Breast epithelium (tissue), 4 donors: Measurements from ENCODE around the gene ANKRD35. TPM values are rescaled to one million over a fixed set of nuclear protein-coding genes. Genes with fewer than 3 reads are reported as not detected.

Experiments used
- DNase-seq, 2 donors: peaks; one replicate each; pipeline ENCODE4 v3.0.0-alpha.2; 2019; ENCODE audit warnings: low spot score in 2 of 2
- H3K27ac ChIP-seq, 2 donors: fragments of 200-600 bp; sonication (generic) in 1 of 2; one replicate each; pipeline ENCODE4 v1.5.1; 2016 to 2019; ENCODE audit warnings: mild to moderate bottlenecking in 1 of 2
- H3K27me3 ChIP-seq, 2 donors: fragments of 200-600 bp; sonication (generic) in 1 of 2; one replicate each; pipeline versions ENCODE4 v1.5.1 to v1.6.0; 2017 to 2019; ENCODE audit warnings: control low read depth in 1 of 2, mild to moderate bottlenecking in 1 of 2
- H3K36me3 ChIP-seq: fragments of 200-600 bp; one replicate; pipeline ENCODE4 v1.5.1; 2019
- H3K4me1 ChIP-seq, 2 donors: fragments of 200-600 bp; sonication (generic); one replicate each; pipeline ENCODE4 v1.5.1; 2016 to 2019; ENCODE audit warnings: control low read depth in 1 of 2
- H3K4me3 ChIP-seq, 3 donors: fragments of 200-600 bp; sonication (generic); 1 replicate in 2 of 3; 2 replicates in 1 of 3; pipeline ENCODE4 v1.5.1; 2016 to 2019; ENCODE audit warnings: mild to moderate bottlenecking in 3 of 3, moderate library complexity in 2 of 3
- H3K9me3 ChIP-seq, 2 donors: fragments of 200-600 bp; sonication (generic) in 1 of 2; one replicate each; pipeline ENCODE4 v1.5.1; 2016 to 2019; ENCODE audit warnings: control low read depth in 1 of 2
- POLR2A ChIP-seq: fragments of 450-650 bp; IDR thresholded peaks from one replicate; pipeline ENCODE4 v1.6.1; 2016; ENCODE audit warnings: antibody characterized with exemption, mild to moderate bottlenecking, moderate library complexity
- POLR2AphosphoS5 ChIP-seq, 3 donors: sonication (generic); formaldehyde crosslinking; IDR thresholded peaks; one replicate each; pipeline ENCODE4 v1.6.1; 2017; ENCODE audit warnings: antibody characterized with exemption in 3 of 3
- intact Hi-C: fragments of 100-400 bp; cut with DNase I; formaldehyde crosslinking; loops from one replicate; pipeline ENCODE4 v1.15.1; 2023; ENCODE audit warnings: low total_unique reads
- total RNA-seq, 3 donors: library from RNA; depleted of rRNA; stranded (reverse); fragments of >200 nt; gene quantifications; one replicate each; pipeline ENCODE4 v1.1.0, GENCODE V29; 2016
- TF ChIP-seq, protein P1 (sequence below), 3 donors: fragments of 450-650 bp; IDR thresholded peaks; one replicate each; pipeline ENCODE4 v1.5.1; 2016 to 2017; ENCODE audit warnings: antibody characterized with exemption in 3 of 3, mild to moderate bottlenecking in 3 of 3, moderate library complexity in 3 of 3

The ANKRD35 gene
- total RNA-seq, 3 donors from 2014 or later, result 6.4 to 10.2 (median 7.0) TPM

- H3K4me3 ChIP-seq, result no peak overlapping the region
- H3K4me1 ChIP-seq, result peaks cover 0 to 8% of the 10 kb centered on the region in 2 donors
- intact Hi-C loops, result no loop called here
- DNase-seq, result no peak
- no peaks in the 10 kb centered on the region for H3K27me3 ChIP-seq
- H3K36me3 ChIP-seq, result no peaks in the 10 kb centered on the region
- no peak overlapping the region for H3K27ac ChIP-seq
- H3K9me3 ChIP-seq, result no peaks in the 10 kb centered on the region
- TF ChIP-seq POLR2AphosphoS5 (IDR thresholded peaks at IDR 0.05), result no peak
- TF ChIP-seq, protein P1, sequence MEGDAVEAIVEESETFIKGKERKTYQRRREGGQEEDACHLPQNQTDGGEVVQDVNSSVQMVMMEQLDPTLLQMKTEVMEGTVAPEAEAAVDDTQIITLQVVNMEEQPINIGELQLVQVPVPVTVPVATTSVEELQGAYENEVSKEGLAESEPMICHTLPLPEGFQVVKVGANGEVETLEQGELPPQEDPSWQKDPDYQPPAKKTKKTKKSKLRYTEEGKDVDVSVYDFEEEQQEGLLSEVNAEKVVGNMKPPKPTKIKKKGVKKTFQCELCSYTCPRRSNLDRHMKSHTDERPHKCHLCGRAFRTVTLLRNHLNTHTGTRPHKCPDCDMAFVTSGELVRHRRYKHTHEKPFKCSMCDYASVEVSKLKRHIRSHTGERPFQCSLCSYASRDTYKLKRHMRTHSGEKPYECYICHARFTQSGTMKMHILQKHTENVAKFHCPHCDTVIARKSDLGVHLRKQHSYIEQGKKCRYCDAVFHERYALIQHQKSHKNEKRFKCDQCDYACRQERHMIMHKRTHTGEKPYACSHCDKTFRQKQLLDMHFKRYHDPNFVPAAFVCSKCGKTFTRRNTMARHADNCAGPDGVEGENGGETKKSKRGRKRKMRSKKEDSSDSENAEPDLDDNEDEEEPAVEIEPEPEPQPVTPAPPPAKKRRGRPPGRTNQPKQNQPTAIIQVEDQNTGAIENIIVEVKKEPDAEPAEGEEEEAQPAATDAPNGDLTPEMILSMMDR (IDR thresholded peaks at IDR 0.05), result no peak
- TF ChIP-seq POLR2A, result no peak
These were observed 11.0 kb downstream of the ANKRD35 start for GRCh38 chr1:145874646-145875045.

GRCh38 chr1:145871994-145872924 is 13.4 kb downstream of the ANKRD35 start:
- intact Hi-C loops, result no loop called here
- no peaks in the 10 kb centered on the region for H3K27me3 ChIP-seq
- H3K27ac ChIP-seq, result peak overlapping the region; percentile 79 to 91
- peaks cover 0 to 8% of the 10 kb centered on the region in 2 donors for H3K4me1 ChIP-seq
- no peaks in the 10 kb centered on the region for H3K9me3 ChIP-seq
- peak overlapping the region; percentile 52 to 73 (median 53) for H3K4me3 ChIP-seq
- peak in 2 of 3 donors; percentile 10 to 21 for TF ChIP-seq POLR2AphosphoS5 (IDR thresholded peaks at IDR 0.05)
- TF ChIP-seq, protein P1 (IDR thresholded peaks at IDR 0.05), result no peak
- peak in 1 of 2 donors; percentile 62 for DNase-seq
- no peaks in the 10 kb centered on the region for H3K36me3 ChIP-seq

GRCh38 chr1:145868232-145868631 is 17.4 kb downstream of the ANKRD35 start:
- Histone ChIP-seq H3K4me1 (peaks cover 0 to 7% of the 10 kb centered on the region in 2 donors), H3K27ac (peak overlapping the region in 1 of 2 donors; percentile 30), H3K4me3 (no peak overlapping the region), H3K9me3 (no peaks in the 10 kb centered on the region), H3K36me3 (no peaks in the 10 kb centered on the region), H3K27me3 (no peaks in the 10 kb centered on the region)
- intact Hi-C loops, result no loop called here
- TF ChIP-seq, protein P1 (IDR thresholded peaks at IDR 0.05), result no peak
- TF ChIP-seq POLR2A, result no peak
- no peak for TF ChIP-seq POLR2AphosphoS5 (IDR thresholded peaks at IDR 0.05)
- DNase-seq, result no peak

DNA sequence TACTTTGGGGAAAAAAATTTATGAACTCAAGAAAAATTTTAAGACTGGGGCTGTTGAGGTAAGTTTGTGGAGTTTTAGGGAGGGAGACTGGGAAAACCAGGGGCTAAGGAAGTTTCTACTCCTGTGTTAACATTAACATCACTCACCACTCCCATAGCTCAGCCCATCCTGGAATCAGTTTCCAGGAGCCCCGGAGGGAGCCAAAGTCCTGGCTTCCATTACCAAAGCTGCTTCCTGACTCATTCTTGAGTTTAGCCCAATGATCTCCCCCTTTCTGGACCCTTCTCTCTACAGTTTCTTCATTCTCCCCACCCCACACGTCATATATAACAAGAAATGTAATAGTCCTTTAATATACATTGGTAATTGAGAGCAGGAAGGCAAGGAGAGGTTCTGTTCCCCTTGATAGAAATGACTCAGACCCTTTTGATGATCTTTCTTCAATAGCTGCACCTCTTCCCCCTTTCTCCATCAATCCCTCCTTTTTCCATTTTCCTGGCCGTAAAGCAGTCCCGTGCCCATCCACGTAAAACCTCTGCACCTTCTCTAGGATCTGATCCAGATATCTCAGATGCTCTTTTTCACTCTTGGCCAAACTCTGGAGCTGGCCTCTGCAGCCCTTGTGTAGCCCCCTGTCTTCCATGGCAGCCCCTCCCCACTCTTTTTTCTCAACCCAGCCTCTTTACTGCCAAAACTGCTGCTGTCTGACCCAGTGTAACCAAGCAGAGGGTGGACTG is 22.2 kb downstream of the ANKRD35 start:
- H3K36me3 ChIP-seq, result no peaks in the 10 kb centered on the region
- H3K4me3 ChIP-seq, result no peak overlapping the region
- H3K27ac ChIP-seq, result no peak overlapping the region
- H3K9me3 ChIP-seq, result no peaks in the 10 kb centered on the region
- DNase-seq, result no peak
- intact Hi-C loops, result no loop called here
- peaks cover 0 to 4% of the 10 kb centered on the region in 2 donors for H3K4me1 ChIP-seq
- no peaks in the 10 kb centered on the region for H3K27me3 ChIP-seq
- TF ChIP-seq POLR2AphosphoS5 (IDR thresholded peaks at IDR 0.05), result no peak
- TF ChIP-seq, protein P1 (IDR thresholded peaks at IDR 0.05), result no peak
- no peak for TF ChIP-seq POLR2A
